Measurements from ENCODE around the gene ARL15. TPM values are rescaled to one million over a fixed set of nuclear protein-coding genes. Genes with fewer than 3 reads are reported as not detected.

The ARL15 gene
- total and polyA plus RNA-seq, 2 of the 4 experiments (the other 2 are of a cell fraction), result 7.3 to 19.2 TPM

DNA sequence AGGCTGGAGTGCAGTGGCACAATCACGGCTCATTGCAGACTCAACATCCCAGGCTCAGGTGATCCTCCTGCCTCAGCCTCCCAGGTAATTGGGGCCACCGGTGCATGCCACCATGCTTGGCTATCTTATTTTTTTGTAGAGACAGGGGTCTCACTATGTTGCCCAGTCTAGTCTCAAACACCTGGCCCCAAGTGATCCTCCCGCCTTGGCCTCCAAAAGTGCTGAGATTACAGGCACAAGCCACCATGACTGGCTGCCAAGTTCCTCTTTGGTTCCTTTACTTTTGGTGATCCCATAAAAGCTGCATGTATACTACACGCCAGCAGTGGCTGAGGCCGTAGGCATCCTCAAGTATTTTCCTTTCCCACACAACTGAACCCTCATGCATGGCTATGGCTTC is 11.4 kb downstream of the ARL15 start:
- dilution Hi-C loops (cut with HindIII; ENCODE audit: low sequenced_read_pairs, unreplicated experiment) (no loop called here), in situ Hi-C loops (cut with MboI; ENCODE audit: low sequenced_read_pairs) (no loop called here)

More for the DNA sequence above, 11.4 kb downstream of the ARL15 start:
- Histone ChIP-seq H3K4me1 (ENCODE audit: control insufficient read depth, insufficient read depth, low read length) (peaks cover 2% of the 10 kb centered on the region; the same call in 1 of the 2 replicates), H3K79me1 (ENCODE audit: low read depth in 1 of 2, low read length in 2 of 2) (peaks cover 11 to 28% of the 10 kb centered on the region in 2 experiments), H2BK20ac (ENCODE audit: low read depth, low read length) (no peak overlapping the region), H3K14ac (replicated peaks; ENCODE audit: low read depth, low read length) (no peak overlapping the region; the same call in 1 of the 2 replicates), H3K9ac (ENCODE audit: low read depth, low read length) (no peak overlapping the region), H3K23ac (ENCODE audit: low read depth, low read length) (no peak overlapping the region), H2AK9ac (replicated peaks; ENCODE audit: low read depth, low read length, poor library complexity) (no peak overlapping the region), H2BK120ac (ENCODE audit: low read depth, low read length) (no peak overlapping the region), H3K18ac (ENCODE audit: low read depth, low read length) (no peak overlapping the region), H3K27ac (ENCODE audit: insufficient read depth, low read length) (no peak overlapping the region), H3K4me3 (ENCODE audit: insufficient read depth, low read depth, low read length) (no peak overlapping the region), H4K20me1 (ENCODE audit: insufficient read depth, low read length) (peaks cover 4% of the 10 kb centered on the region; the same call in 1 of the 2 replicates), H2AFZ (replicated peaks; ENCODE audit: low read length, poor library complexity) (no peak overlapping the region), H3K4ac (ENCODE audit: low read depth, low read length) (no peak overlapping the region), H4K91ac (ENCODE audit: insufficient read depth, low read depth, low read length) (no peak overlapping the region), H4K8ac (ENCODE audit: low read depth in 2 of 2, low read length in 2 of 2) (no peak overlapping the region), H3K4me2 (ENCODE audit: low read depth, low read length) (no peak overlapping the region), H3K9me1 (ENCODE audit: insufficient read depth, low read length) (peaks cover 14% of the 10 kb centered on the region), H3K27me3 (ENCODE audit: control insufficient read depth, insufficient read depth, low read length) (no peaks in the 10 kb centered on the region), H2BK15ac (ENCODE audit: low read depth, low read length) (no peak overlapping the region), H2AK5ac (ENCODE audit: low read depth, low read length) (no peak overlapping the region), H4K5ac (ENCODE audit: low read depth, low read length) (no peak overlapping the region), H3K36me3 (ENCODE audit: control insufficient read depth, insufficient read depth, low read length) (no peaks in the 10 kb centered on the region), H2BK5ac (ENCODE audit: low read depth, low read length, poor library complexity, severe bottlenecking) (no peak overlapping the region), H3K56ac (ENCODE audit: extremely low read depth, insufficient read depth, low read length) (no peak overlapping the region), H3K9me3 (ENCODE audit: control insufficient read depth, insufficient read depth, low read length) (no peaks in the 10 kb centered on the region)
- intact Hi-C loops (cut with micrococcal nuclease), result no loop called here
- DNase-seq (no peak), ATAC-seq (ENCODE audit: low read depth) (no peak)
- ChIA-PET CTCF (no interaction called here), POLR2A (ENCODE audit: unreplicated experiment) (no interaction called here)
- no TSS peak for BruUV-seq (replicated peaks)
- TF ChIP-seq CHD1 (IDR thresholded peaks at IDR 0.05; ENCODE audit: low read depth, low read length) (no peak), POLR2A (IDR thresholded peaks at IDR 0.05; ENCODE audit: low read depth, low read length) (no peak), MAFK (IDR thresholded peaks at IDR 0.05; ENCODE audit: low read depth, low read length) (no peak), MXI1 (IDR thresholded peaks at IDR 0.05; ENCODE audit: borderline replicate concordance, low read depth, low read length) (no peak), FOS (IDR thresholded peaks at IDR 0.05; ENCODE audit: low read depth, low read length) (no peak), BHLHE40 (IDR thresholded peaks at IDR 0.05; ENCODE audit: low read depth, low read length) (no peak), CEBPB (IDR thresholded peaks at IDR 0.05; ENCODE audit: low read depth, low read length) (no peak), RFX5 (IDR thresholded peaks at IDR 0.05; ENCODE audit: low read depth, low read length) (no peak), NFE2L2 (IDR thresholded peaks at IDR 0.05; ENCODE audit: low read depth, low read length) (no peak), MAZ (IDR thresholded peaks at IDR 0.05; ENCODE audit: borderline replicate concordance, low read depth, low read length) (no peak), RAD21 (IDR thresholded peaks at IDR 0.05; ENCODE audit: low read length) (no peak), SMC3 (IDR thresholded peaks at IDR 0.05; ENCODE audit: low read depth, low read length) (no peak), RCOR1 (IDR thresholded peaks at IDR 0.05; ENCODE audit: insufficient replicate concordance, low read length) (no peak)
- TF ChIP-seq, protein P1, sequence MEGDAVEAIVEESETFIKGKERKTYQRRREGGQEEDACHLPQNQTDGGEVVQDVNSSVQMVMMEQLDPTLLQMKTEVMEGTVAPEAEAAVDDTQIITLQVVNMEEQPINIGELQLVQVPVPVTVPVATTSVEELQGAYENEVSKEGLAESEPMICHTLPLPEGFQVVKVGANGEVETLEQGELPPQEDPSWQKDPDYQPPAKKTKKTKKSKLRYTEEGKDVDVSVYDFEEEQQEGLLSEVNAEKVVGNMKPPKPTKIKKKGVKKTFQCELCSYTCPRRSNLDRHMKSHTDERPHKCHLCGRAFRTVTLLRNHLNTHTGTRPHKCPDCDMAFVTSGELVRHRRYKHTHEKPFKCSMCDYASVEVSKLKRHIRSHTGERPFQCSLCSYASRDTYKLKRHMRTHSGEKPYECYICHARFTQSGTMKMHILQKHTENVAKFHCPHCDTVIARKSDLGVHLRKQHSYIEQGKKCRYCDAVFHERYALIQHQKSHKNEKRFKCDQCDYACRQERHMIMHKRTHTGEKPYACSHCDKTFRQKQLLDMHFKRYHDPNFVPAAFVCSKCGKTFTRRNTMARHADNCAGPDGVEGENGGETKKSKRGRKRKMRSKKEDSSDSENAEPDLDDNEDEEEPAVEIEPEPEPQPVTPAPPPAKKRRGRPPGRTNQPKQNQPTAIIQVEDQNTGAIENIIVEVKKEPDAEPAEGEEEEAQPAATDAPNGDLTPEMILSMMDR (conservative IDR thresholded peaks at IDR 0.05; ENCODE audit: low read depth, low read length), result no peak
- TF ChIP-seq, protein P2, sequence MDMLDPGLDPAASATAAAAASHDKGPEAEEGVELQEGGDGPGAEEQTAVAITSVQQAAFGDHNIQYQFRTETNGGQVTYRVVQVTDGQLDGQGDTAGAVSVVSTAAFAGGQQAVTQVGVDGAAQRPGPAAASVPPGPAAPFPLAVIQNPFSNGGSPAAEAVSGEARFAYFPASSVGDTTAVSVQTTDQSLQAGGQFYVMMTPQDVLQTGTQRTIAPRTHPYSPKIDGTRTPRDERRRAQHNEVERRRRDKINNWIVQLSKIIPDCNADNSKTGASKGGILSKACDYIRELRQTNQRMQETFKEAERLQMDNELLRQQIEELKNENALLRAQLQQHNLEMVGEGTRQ (IDR thresholded peaks at IDR 0.05; ENCODE audit: low read depth, low read length), result no peak
- TF ChIP-seq, protein P3, sequence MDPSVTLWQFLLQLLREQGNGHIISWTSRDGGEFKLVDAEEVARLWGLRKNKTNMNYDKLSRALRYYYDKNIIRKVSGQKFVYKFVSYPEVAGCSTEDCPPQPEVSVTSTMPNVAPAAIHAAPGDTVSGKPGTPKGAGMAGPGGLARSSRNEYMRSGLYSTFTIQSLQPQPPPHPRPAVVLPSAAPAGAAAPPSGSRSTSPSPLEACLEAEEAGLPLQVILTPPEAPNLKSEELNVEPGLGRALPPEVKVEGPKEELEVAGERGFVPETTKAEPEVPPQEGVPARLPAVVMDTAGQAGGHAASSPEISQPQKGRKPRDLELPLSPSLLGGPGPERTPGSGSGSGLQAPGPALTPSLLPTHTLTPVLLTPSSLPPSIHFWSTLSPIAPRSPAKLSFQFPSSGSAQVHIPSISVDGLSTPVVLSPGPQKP (IDR thresholded peaks at IDR 0.05; ENCODE audit: borderline replicate concordance, low read depth, low read length), result no peak
- 89% methylated on average over 3 of the region's 5 CpGs; no CpG with 5 or more reads in 1 of the 2 experiments for WGBS, 2 experiments (ENCODE audit: extremely low coverage in 2 of 2, insufficient read length in 1 of 2)
